ENCODE data around the gene KLHDC9.

The KLHDC9 gene, protein sequence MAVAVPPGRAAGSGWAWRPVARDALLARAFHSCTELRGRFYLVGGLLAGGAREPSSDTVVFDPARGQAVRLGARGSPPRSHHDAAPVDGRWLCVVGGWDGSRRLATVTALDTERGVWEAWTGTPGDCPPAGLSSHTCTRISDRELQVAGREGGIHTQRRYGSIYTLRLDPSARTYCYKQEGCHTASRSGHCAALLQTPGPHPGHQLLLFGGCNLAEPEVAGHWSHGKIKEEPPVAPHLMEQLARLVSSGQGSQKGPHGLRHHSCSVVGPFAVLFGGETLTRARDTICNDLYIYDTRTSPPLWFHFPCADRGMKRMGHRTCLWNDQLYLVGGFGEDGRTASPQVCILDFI

DNA sequence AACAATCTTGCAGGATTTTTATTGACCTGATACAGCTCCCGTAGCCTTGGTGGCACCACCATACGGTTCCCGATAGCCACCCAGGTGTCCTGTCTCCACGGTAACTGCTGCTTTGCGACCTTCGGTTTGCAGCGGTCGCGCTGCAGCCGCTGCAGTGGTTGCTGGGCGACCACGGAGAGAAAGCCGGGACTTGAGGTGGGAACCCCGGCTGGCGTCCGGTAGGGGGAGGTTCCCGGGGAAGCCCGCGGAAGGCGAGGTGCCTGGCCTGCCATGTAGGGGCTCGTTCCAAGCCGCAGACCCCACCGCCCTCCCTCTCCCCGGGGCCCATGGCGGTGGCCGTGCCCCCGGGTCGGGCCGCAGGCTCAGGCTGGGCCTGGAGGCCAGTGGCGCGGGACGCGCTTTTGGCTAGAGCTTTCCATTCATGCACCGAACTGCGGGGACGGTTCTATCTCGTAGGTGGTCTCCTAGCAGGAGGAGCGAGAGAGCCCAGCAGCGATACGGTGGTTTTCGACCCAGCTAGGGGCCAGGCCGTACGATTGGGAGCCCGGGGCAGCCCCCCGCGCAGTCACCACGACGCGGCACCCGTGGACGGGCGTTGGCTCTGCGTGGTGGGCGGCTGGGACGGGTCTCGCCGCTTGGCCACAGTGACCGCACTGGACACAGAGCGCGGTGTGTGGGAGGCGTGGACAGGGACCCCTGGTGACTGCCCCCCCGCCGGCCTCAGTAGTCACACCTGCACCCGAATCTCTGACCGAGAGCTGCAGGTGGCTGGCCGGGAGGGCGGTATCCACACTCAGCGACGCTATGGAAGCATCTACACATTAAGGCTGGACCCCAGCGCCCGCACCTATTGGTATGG lies at the start of gene KLHDC9:
TSS of gene KLHDC9 (plus strand) at position 152 of the 859 bp plus-strand sequence. CDS start at position 327, 175 bp downstream.
- Histone ChIP-seq H3K79me2 (no peaks in the 10 kb centered on the region), H3K27me3 (ENCODE audit: control insufficient read depth, insufficient read depth, low read length) (no peaks in the 10 kb centered on the region), H3K4me3 (ENCODE audit: low read depth, low read length) (peak within 1 kb of the TSS; percentile 65), H3K27ac (peak within 1 kb of the TSS; percentile 58), H3K4me1 (no peaks in the 10 kb centered on the region), H2AFZ (peak within 1 kb of the TSS; percentile 83), H3K4me2 (ENCODE audit: low read length) (peak within 1 kb of the TSS; percentile 71), H3K9ac (no peak within 1 kb of the TSS), H3K36me3 (ENCODE audit: control insufficient read depth, insufficient read depth, low read length) (no peaks in the 10 kb centered on the region), H3K9me3 (ENCODE audit: control insufficient read depth, low read length) (no peaks in the 10 kb centered on the region)
- TF ChIP-seq, protein P1, sequence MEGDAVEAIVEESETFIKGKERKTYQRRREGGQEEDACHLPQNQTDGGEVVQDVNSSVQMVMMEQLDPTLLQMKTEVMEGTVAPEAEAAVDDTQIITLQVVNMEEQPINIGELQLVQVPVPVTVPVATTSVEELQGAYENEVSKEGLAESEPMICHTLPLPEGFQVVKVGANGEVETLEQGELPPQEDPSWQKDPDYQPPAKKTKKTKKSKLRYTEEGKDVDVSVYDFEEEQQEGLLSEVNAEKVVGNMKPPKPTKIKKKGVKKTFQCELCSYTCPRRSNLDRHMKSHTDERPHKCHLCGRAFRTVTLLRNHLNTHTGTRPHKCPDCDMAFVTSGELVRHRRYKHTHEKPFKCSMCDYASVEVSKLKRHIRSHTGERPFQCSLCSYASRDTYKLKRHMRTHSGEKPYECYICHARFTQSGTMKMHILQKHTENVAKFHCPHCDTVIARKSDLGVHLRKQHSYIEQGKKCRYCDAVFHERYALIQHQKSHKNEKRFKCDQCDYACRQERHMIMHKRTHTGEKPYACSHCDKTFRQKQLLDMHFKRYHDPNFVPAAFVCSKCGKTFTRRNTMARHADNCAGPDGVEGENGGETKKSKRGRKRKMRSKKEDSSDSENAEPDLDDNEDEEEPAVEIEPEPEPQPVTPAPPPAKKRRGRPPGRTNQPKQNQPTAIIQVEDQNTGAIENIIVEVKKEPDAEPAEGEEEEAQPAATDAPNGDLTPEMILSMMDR (IDR thresholded peaks at IDR 0.05), result peak; percentile 27

DNA sequence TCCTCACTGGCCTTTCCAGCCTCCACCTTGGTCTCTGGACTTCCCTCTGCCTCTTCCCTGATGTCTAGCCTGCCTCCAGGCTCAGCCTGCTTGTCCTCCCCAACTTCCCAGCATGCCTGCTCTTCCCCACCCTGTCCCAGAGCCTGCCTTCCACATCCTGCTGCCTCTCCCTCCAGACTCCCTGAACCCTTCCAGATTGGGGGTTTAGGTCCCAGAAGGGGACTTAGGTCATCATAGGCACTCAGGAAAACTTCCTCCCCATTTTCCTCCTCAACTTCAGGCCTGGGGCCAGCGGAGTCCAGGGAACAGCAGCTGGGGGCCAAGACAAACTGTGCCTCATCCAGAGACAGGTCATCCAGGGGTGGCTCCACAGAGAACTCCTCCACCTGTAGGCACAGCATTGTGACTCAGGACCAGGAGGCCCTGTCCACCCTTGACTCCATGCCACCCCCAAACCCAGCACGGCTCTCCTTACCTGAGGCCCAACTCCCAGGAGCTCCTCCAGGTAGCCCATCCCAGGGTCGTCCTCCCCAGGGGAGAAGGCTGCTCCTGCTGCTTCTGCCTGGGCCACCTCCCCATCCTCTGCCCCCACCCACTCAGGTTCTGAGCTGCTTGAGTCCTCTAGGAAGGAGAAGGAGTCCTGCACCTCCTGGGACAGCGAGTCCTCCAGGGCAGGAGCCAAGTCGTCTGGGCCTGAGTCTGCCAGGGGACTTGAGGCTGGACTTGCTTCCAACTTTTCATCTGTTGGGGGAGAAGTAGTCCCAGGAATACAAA lies 49.0 kb upstream of the KLHDC9 start:
- no peaks in the 10 kb centered on the region for H3K27me3 ChIP-seq (ENCODE audit: control insufficient read depth, insufficient read depth, low read length)
- H3K36me3 ChIP-seq (ENCODE audit: control insufficient read depth, insufficient read depth, low read length), result no peaks in the 10 kb centered on the region
- peaks cover 6% of the 10 kb centered on the region for H3K4me1 ChIP-seq
- H3K4me3 ChIP-seq (ENCODE audit: low read depth, low read length), result no peak overlapping the region
- no peaks in the 10 kb centered on the region for H3K9me3 ChIP-seq (ENCODE audit: control insufficient read depth, low read length)
- TF ChIP-seq, protein P1 (IDR thresholded peaks at IDR 0.05), result no peak
- no peak overlapping the region for H2AFZ ChIP-seq
- no peak overlapping the region for H3K4me2 ChIP-seq (ENCODE audit: low read length)
- no peak overlapping the region for H3K27ac ChIP-seq
- H3K9ac ChIP-seq, result no peak overlapping the region
- peaks cover 7% of the 10 kb centered on the region for H3K79me2 ChIP-seq

DNA sequence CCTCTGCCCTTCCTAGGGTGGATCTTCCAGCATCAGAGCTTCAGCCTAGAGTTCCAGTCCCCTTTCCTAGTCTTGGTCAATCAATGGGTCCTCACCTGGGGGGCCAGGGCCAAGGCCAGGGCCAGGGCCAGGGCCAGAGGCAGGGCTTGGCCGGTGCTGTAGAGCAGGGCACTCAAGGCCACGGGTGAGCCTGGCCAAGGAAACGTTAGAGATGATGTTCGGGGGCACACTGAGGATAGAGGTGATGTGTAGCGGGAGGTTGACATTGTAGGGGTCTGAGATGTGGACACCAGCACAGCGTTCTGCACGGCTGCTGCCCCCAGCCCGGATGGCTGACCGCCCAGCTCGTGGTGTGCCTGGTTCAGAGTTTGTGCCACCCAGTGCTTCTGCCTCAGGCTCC lies 46.9 kb upstream of the KLHDC9 start:
- TF ChIP-seq, protein P1 (IDR thresholded peaks at IDR 0.05), result no peak
- H3K9ac ChIP-seq, result no peak overlapping the region
- peaks cover 3% of the 10 kb centered on the region for H3K4me1 ChIP-seq
- H3K9me3 ChIP-seq (ENCODE audit: control insufficient read depth, low read length), result no peaks in the 10 kb centered on the region
- no peak overlapping the region for H3K4me2 ChIP-seq (ENCODE audit: low read length)
- no peak overlapping the region for H2AFZ ChIP-seq
- H3K27me3 ChIP-seq (ENCODE audit: control insufficient read depth, insufficient read depth, low read length), result no peaks in the 10 kb centered on the region
- no peaks in the 10 kb centered on the region for H3K79me2 ChIP-seq
- H3K4me3 ChIP-seq (ENCODE audit: low read depth, low read length), result no peak overlapping the region
- no peaks in the 10 kb centered on the region for H3K36me3 ChIP-seq (ENCODE audit: control insufficient read depth, insufficient read depth, low read length)
- H3K27ac ChIP-seq, result no peak overlapping the region

DNA sequence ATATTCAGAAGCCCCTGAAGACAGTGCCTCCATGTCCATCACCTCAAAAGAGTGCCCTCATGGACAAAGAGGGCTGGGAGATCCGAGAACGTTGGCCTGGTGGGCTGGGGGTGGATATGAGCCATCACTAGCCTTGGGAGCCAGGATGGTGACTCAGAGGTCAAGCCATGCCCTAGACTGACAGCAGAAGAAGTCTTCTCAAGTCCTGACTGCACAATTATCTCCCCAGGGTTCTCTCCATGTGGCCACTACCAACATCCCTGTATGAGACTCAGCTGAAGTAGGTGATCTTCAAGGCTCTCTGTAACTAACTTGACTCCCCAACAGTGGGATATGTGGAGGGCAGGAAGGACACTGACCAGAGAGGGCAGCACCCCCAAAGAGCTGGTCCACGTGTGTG lies 45.3 kb upstream of the KLHDC9 start:
- H2AFZ ChIP-seq, result no peak overlapping the region
- H3K9me3 ChIP-seq (ENCODE audit: control insufficient read depth, low read length), result no peaks in the 10 kb centered on the region
- no peak overlapping the region for H3K9ac ChIP-seq
- H3K4me2 ChIP-seq (ENCODE audit: low read length), result no peak overlapping the region
- H3K4me1 ChIP-seq, result no peaks in the 10 kb centered on the region
- H3K4me3 ChIP-seq (ENCODE audit: low read depth, low read length), result no peak overlapping the region
- no peaks in the 10 kb centered on the region for H3K27me3 ChIP-seq (ENCODE audit: control insufficient read depth, insufficient read depth, low read length)
- no peaks in the 10 kb centered on the region for H3K36me3 ChIP-seq (ENCODE audit: control insufficient read depth, insufficient read depth, low read length)
- TF ChIP-seq, protein P1 (IDR thresholded peaks at IDR 0.05), result no peak
- H3K27ac ChIP-seq, result no peak overlapping the region
- H3K79me2 ChIP-seq, result no peaks in the 10 kb centered on the region
